ENCODE results near the gene TRIP11.

TRIP11 gene

DNA sequence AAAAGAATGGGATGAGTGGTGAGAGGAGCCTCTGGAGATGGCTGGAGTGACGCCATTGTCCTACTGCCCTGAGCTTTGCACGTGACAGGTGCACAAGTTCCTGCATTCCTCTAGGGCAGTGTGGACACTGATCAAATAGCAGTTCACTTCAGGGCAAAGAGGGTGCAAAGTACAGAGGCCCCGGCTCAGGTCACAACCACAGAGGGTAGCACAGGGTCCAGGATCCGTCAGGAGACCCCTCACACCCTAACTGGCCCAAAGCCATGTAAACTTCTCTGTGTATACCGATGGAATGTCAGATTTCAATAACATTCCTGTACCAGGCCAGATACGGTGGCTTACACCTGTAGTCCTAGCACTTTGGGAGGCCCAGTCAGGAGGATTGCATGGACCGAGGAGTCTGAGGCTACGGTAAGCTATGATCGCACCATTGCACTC is 82.0 kb downstream of the TRIP11 start:
- H3K9me3 ChIP-seq (ENCODE audit: control insufficient read depth in 2 of 2, low read length in 2 of 2) = no peaks in the 10 kb centered on the region
- H3K36me3 ChIP-seq (ENCODE audit: control insufficient read depth in 2 of 2, insufficient read depth in 2 of 2, low read length in 2 of 2) = no peaks in the 10 kb centered on the region
- no peak overlapping the region for H3K27ac ChIP-seq (ENCODE audit: low read depth in 2 of 2, low read length in 2 of 2)
- H3K4me3 ChIP-seq (ENCODE audit: low read length in 2 of 2) = no peak overlapping the region
- H3K4me1 ChIP-seq (ENCODE audit: control insufficient read depth in 2 of 2, insufficient read depth in 2 of 2, low read length in 2 of 2) = no peaks in the 10 kb centered on the region
- H3K27me3 ChIP-seq (ENCODE audit: control insufficient read depth in 2 of 2, insufficient read depth in 2 of 2, low read length in 2 of 2) = peaks cover 0 to 4% of the 10 kb centered on the region in 2 donors
- H3K9ac ChIP-seq (ENCODE audit: low read depth in 1 of 2, low read length in 2 of 2) = no peak overlapping the region

DNA sequence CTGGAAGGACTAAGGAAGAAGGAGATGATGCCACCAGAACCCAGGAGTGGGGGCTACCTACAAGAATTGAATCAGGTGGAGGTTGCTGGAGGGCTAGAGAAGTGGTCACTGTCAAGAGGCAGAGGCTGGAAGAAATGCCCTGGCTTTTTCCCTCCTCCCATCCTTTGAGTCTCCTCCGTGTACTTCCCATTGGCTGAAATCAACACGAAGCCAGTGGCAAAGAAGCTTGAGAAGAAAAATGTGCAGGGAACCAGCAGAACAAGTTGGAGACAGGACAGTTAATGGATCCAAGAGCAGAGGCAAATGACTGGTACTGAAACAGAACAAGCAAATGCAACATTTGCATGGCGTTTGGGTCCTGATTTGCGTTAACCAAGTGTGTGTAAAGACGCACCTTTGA is 83.2 kb downstream of the TRIP11 start:
- no peaks in the 10 kb centered on the region for H3K36me3 ChIP-seq (ENCODE audit: control insufficient read depth in 2 of 2, insufficient read depth in 2 of 2, low read length in 2 of 2)
- no peaks in the 10 kb centered on the region for H3K27me3 ChIP-seq (ENCODE audit: control insufficient read depth in 2 of 2, insufficient read depth in 2 of 2, low read length in 2 of 2)
- H3K4me1 ChIP-seq (ENCODE audit: control insufficient read depth in 2 of 2, insufficient read depth in 2 of 2, low read length in 2 of 2) = no peaks in the 10 kb centered on the region
- H3K9ac ChIP-seq (ENCODE audit: low read depth in 1 of 2, low read length in 2 of 2) = no peak overlapping the region
- H3K27ac ChIP-seq (ENCODE audit: low read depth in 2 of 2, low read length in 2 of 2) = no peak overlapping the region
- H3K9me3 ChIP-seq (ENCODE audit: control insufficient read depth in 2 of 2, low read length in 2 of 2) = no peaks in the 10 kb centered on the region
- no peak overlapping the region for H3K4me3 ChIP-seq (ENCODE audit: low read length in 2 of 2)

- no peak overlapping the region for H3K4me3 ChIP-seq (ENCODE audit: low read length in 2 of 2)
- H3K27ac ChIP-seq (ENCODE audit: low read depth in 2 of 2, low read length in 2 of 2) = no peak overlapping the region
- H3K9me3 ChIP-seq (ENCODE audit: control insufficient read depth in 2 of 2, low read length in 2 of 2) = no peaks in the 10 kb centered on the region
- H3K9ac ChIP-seq (ENCODE audit: low read depth in 1 of 2, low read length in 2 of 2) = no peak overlapping the region
- H3K36me3 ChIP-seq (ENCODE audit: control insufficient read depth in 2 of 2, insufficient read depth in 2 of 2, low read length in 2 of 2) = no peaks in the 10 kb centered on the region
- no peaks in the 10 kb centered on the region for H3K27me3 ChIP-seq (ENCODE audit: control insufficient read depth in 2 of 2, insufficient read depth in 2 of 2, low read length in 2 of 2)
- H3K4me1 ChIP-seq (ENCODE audit: control insufficient read depth in 2 of 2, insufficient read depth in 2 of 2, low read length in 2 of 2) = no peaks in the 10 kb centered on the region
These were observed 84.7 kb downstream of the TRIP11 start for GRCh38 chr14:91955168-91955567.

GRCh38 chr14:91953170-91953985 is 86.5 kb downstream of the TRIP11 start:
- H3K27me3 ChIP-seq (ENCODE audit: control insufficient read depth in 2 of 2, insufficient read depth in 2 of 2, low read length in 2 of 2) = no peaks in the 10 kb centered on the region
- no peak overlapping the region for H3K9ac ChIP-seq (ENCODE audit: low read depth in 1 of 2, low read length in 2 of 2)
- no peak overlapping the region for H3K4me3 ChIP-seq (ENCODE audit: low read length in 2 of 2)
- no peaks in the 10 kb centered on the region for H3K4me1 ChIP-seq (ENCODE audit: control insufficient read depth in 2 of 2, insufficient read depth in 2 of 2, low read length in 2 of 2)
- H3K9me3 ChIP-seq (ENCODE audit: control insufficient read depth in 2 of 2, low read length in 2 of 2) = no peaks in the 10 kb centered on the region
- H3K36me3 ChIP-seq (ENCODE audit: control insufficient read depth in 2 of 2, insufficient read depth in 2 of 2, low read length in 2 of 2) = no peaks in the 10 kb centered on the region
- H3K27ac ChIP-seq (ENCODE audit: low read depth in 2 of 2, low read length in 2 of 2) = no peak overlapping the region

- Histone ChIP-seq H3K9ac (ENCODE audit: low read depth in 1 of 2, low read length in 2 of 2) (peak within 1 kb of the TSS; percentile 9 to 27), H3K9me3 (ENCODE audit: control insufficient read depth in 2 of 2, low read length in 2 of 2) (no peaks in the 10 kb centered on the region), H3K4me1 (ENCODE audit: control insufficient read depth in 2 of 2, insufficient read depth in 2 of 2, low read length in 2 of 2) (peaks cover 0 to 2% of the 10 kb centered on the region in 2 donors), H3K36me3 (ENCODE audit: control insufficient read depth in 2 of 2, insufficient read depth in 2 of 2, low read length in 2 of 2) (no peaks in the 10 kb centered on the region), H3K27ac (ENCODE audit: low read depth in 2 of 2, low read length in 2 of 2) (peak within 1 kb of the TSS; percentile 11 to 27), H3K4me3 (ENCODE audit: low read length in 2 of 2) (peak within 1 kb of the TSS; percentile 33 to 70), H3K27me3 (ENCODE audit: control insufficient read depth in 2 of 2, insufficient read depth in 2 of 2, low read length in 2 of 2) (peaks cover 17 to 19% of the 10 kb centered on the region in 2 donors)
These were observed 92.2 kb downstream of the TRIP11 start, which contains the start of gene FBLN5 for GRCh38 chr14:91947475-91948184. Gene FBLN5 (minus strand): TSS chr14:91947694. CDS start chr14:91947229, 465 bp downstream.

DNA sequence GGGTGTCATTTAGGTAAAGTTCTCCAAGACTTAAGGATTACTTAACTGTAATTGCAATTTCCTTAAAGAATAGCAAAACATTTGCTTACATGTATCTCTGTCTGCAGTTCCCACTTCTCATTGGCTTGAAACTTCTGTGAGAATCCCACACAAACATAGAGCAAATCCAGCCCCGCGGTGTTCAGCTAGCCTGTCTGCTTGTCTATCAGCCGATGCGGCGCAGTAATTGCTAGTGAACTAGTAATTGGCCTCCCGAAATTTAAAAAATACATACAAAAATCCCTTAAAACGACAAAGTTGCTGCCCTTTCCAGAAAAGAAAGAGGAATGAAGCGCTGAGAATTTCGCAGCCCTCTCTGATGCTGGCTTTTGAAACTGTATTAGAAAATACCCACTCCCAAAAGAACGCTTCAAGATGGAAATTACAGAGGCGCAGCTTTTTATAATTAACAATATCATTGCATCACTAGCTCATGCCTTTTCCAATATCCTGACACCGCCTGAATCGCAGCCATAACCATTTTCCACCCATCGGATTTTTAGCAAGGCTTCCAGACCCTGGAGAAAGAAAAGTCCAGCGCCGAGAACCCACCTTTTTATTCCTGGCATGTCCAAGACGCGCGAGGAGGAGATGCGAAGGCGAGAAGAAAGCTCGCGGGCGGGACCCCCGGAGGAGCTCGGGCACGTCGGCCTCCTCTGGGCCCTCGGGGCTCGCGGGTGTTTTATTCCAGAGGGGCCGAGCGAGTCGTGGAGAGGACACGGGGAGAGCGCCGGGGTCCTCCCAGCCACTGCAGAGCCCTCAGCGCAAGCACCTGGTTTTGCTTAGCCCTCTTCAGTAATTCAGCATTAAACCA is 93.0 kb downstream of the TRIP11 start:
- H3K27ac ChIP-seq (ENCODE audit: low read depth in 2 of 2, low read length in 2 of 2) = peak overlapping the region; percentile 11 to 27
- H3K4me3 ChIP-seq (ENCODE audit: low read length in 2 of 2) = peak overlapping the region; percentile 33 to 70
- H3K36me3 ChIP-seq (ENCODE audit: control insufficient read depth in 2 of 2, insufficient read depth in 2 of 2, low read length in 2 of 2) = no peaks in the 10 kb centered on the region
- no peaks in the 10 kb centered on the region for H3K9me3 ChIP-seq (ENCODE audit: control insufficient read depth in 2 of 2, low read length in 2 of 2)
- peaks cover 0 to 2% of the 10 kb centered on the region in 2 donors for H3K4me1 ChIP-seq (ENCODE audit: control insufficient read depth in 2 of 2, insufficient read depth in 2 of 2, low read length in 2 of 2)
- peak overlapping the region; percentile 9 to 27 for H3K9ac ChIP-seq (ENCODE audit: low read depth in 1 of 2, low read length in 2 of 2)
- H3K27me3 ChIP-seq (ENCODE audit: control insufficient read depth in 2 of 2, insufficient read depth in 2 of 2, low read length in 2 of 2) = peaks cover 17 to 19% of the 10 kb centered on the region in 2 donors

DNA sequence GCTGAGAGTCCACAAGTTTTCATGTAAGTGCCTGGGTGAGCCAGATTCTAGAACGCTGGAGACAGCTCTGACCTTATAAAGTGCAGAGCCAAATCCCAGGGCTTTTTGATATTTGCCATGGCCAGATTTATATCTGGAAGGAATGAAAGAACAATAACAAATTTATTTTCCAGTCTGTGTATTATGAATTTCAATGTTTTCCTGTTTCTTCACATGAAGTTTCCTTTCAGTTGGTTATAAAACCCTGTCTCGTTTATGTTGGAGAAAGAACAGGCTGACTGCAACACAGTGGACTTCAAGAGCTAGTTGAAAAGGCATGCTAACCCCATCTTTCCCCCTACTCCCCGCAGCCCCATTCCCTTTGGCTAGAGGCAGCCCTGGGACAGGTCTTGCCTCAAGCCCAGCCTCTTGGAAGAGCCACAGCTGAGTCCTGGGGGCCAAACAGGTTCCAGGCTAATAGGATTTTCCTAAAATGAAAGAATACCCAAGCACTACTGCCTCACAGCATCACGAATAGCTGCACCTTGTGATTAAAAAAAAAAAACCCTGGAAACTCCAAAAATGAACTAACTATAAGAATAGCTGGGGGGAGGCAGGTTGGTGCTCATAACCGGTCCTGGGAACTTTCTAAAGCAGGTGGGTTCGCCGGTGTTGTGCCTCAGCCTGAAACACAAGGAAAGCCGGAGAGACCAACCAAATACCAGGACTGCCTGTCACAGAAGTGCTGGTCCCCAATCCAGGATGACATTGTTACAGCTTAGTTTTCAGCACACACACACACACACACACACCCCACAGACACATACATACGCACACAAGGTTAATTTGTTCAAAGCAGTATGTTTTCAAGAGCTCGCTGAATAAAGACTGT is 93.9 kb downstream of the TRIP11 start:
- Histone ChIP-seq H3K9ac (ENCODE audit: low read depth in 1 of 2, low read length in 2 of 2) (peak overlapping the region; percentile 9 to 27), H3K27me3 (ENCODE audit: control insufficient read depth in 2 of 2, insufficient read depth in 2 of 2, low read length in 2 of 2) (peaks cover 17 to 19% of the 10 kb centered on the region in 2 donors), H3K27ac (ENCODE audit: low read depth in 2 of 2, low read length in 2 of 2) (peak overlapping the region in 1 of 2 donors; percentile 32), H3K36me3 (ENCODE audit: control insufficient read depth in 2 of 2, insufficient read depth in 2 of 2, low read length in 2 of 2) (no peaks in the 10 kb centered on the region), H3K4me1 (ENCODE audit: control insufficient read depth in 2 of 2, insufficient read depth in 2 of 2, low read length in 2 of 2) (peaks cover 0 to 2% of the 10 kb centered on the region in 2 donors), H3K4me3 (ENCODE audit: low read length in 2 of 2) (peak overlapping the region; percentile 33 to 70), H3K9me3 (ENCODE audit: control insufficient read depth in 2 of 2, low read length in 2 of 2) (no peaks in the 10 kb centered on the region)

- H3K9ac ChIP-seq (ENCODE audit: low read depth in 1 of 2, low read length in 2 of 2) = no peak overlapping the region
- peaks cover 0 to 2% of the 10 kb centered on the region in 2 donors for H3K4me1 ChIP-seq (ENCODE audit: control insufficient read depth in 2 of 2, insufficient read depth in 2 of 2, low read length in 2 of 2)
- no peaks in the 10 kb centered on the region for H3K36me3 ChIP-seq (ENCODE audit: control insufficient read depth in 2 of 2, insufficient read depth in 2 of 2, low read length in 2 of 2)
- H3K27me3 ChIP-seq (ENCODE audit: control insufficient read depth in 2 of 2, insufficient read depth in 2 of 2, low read length in 2 of 2) = peaks cover 17% of the 10 kb centered on the region in 2 donors
- H3K27ac ChIP-seq (ENCODE audit: low read depth in 2 of 2, low read length in 2 of 2) = no peak overlapping the region
- no peak overlapping the region for H3K4me3 ChIP-seq (ENCODE audit: low read length in 2 of 2)
- H3K9me3 ChIP-seq (ENCODE audit: control insufficient read depth in 2 of 2, low read length in 2 of 2) = no peaks in the 10 kb centered on the region
These were observed 96.9 kb downstream of the TRIP11 start for GRCh38 chr14:91942946-91943345.

DNA sequence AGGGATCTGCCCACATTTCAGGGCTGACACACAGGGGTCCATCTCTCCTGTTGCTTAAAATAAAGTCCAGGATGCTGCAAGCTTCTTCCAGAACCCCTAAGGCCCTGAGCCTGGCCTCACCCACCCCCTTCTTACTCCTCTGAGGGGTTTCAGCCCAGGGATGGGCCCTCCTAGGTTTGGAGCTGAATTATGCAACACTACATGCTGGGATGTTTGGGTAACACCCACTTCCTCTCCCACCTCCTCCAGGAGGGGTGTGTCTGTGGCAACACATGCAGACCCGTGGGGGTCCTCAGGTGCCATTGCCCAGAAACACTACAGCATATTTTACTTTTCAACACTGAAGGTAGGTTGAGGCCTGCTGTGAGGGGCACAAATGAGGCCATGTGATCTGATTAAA is 97.7 kb downstream of the TRIP11 start:
- Histone ChIP-seq H3K36me3 (ENCODE audit: control insufficient read depth in 2 of 2, insufficient read depth in 2 of 2, low read length in 2 of 2) (no peaks in the 10 kb centered on the region), H3K9ac (ENCODE audit: low read depth in 1 of 2, low read length in 2 of 2) (no peak overlapping the region), H3K27ac (ENCODE audit: low read depth in 2 of 2, low read length in 2 of 2) (no peak overlapping the region), H3K4me3 (ENCODE audit: low read length in 2 of 2) (no peak overlapping the region), H3K9me3 (ENCODE audit: control insufficient read depth in 2 of 2, low read length in 2 of 2) (no peaks in the 10 kb centered on the region), H3K4me1 (ENCODE audit: control insufficient read depth in 2 of 2, insufficient read depth in 2 of 2, low read length in 2 of 2) (peaks cover 0 to 2% of the 10 kb centered on the region in 2 donors), H3K27me3 (ENCODE audit: control insufficient read depth in 2 of 2, insufficient read depth in 2 of 2, low read length in 2 of 2) (peaks cover 17% of the 10 kb centered on the region in 2 donors)

Measured in mucosa of rectum (tissue), 2 donors.